Measurements from ENCODE around the gene ATP7B.
"Not testable (repeated sequence)": the region's sequence is repeated elsewhere in the genome, so short reads cannot be mapped to it uniquely, and the experiment has no call there.

The ATP7B gene

DNA sequence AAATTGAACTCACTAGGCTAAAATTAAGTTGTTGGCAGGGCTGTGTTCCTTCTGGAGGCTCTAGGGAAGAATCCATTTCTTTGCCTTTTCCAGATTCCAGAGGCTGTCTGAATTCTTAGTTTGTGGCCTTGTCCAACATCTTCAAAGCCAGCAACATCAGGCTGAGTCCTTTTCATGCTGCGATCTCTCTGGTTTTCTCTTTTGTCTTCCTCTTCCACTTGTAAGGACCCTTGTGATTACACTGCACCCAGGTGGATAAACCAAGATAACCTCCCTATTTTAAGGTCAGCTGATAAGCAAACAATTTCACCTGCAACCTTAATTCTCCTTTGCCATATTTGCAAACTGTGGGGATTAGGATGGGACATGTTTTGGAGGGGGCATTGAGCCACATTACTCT, 24.8 kb upstream of the ATP7B start:
- ChIA-PET POLR2A (ENCODE audit: low non-redundant PET) (no interaction called here), CTCF (no interaction called here)
- TF ChIP-seq, protein P1, sequence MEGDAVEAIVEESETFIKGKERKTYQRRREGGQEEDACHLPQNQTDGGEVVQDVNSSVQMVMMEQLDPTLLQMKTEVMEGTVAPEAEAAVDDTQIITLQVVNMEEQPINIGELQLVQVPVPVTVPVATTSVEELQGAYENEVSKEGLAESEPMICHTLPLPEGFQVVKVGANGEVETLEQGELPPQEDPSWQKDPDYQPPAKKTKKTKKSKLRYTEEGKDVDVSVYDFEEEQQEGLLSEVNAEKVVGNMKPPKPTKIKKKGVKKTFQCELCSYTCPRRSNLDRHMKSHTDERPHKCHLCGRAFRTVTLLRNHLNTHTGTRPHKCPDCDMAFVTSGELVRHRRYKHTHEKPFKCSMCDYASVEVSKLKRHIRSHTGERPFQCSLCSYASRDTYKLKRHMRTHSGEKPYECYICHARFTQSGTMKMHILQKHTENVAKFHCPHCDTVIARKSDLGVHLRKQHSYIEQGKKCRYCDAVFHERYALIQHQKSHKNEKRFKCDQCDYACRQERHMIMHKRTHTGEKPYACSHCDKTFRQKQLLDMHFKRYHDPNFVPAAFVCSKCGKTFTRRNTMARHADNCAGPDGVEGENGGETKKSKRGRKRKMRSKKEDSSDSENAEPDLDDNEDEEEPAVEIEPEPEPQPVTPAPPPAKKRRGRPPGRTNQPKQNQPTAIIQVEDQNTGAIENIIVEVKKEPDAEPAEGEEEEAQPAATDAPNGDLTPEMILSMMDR (conservative IDR thresholded peaks at IDR 0.05; ENCODE audit: low read depth) = no peak
- H3K27ac ChIP-seq = no peak overlapping the region
- no peak for DNase-seq (ENCODE audit: low spot score)

DNA sequence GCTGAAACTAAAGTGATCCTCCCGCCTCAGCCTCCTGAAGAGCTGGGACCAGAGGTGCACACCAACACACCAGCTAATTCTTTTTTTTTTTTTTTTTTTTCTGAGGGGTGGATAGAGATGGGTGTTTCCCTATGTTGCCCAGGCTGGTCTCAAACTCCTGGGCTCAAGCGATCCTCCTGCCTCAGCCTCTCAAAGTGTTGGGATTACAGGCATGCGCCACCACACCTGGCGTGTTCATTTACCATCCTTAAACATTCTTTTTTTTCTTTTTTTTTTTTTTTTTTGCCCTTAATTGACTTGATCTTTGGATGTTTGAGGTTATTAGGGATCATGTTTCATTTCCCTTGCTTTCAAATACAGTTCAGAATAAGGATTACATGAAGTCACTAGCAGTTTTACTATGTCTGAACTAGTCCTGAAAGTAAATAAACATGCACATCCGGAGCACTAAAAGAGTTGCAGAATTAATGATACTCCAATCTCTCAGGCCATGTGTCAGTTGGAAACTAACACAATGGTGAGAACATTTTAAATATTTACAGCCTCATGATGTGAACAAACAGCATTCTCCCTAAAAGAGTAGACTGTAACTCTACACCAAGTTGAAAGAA, 23.5 kb upstream of the ATP7B start:
- TF ChIP-seq, protein P1 (conservative IDR thresholded peaks at IDR 0.05; ENCODE audit: low read depth) = no peak
- no peak overlapping the region for H3K27ac ChIP-seq
- POLR2A ChIA-PET (ENCODE audit: low non-redundant PET) = no interaction called here
- no peak for DNase-seq (ENCODE audit: low spot score)
- CTCF ChIA-PET = no interaction called here

DNA sequence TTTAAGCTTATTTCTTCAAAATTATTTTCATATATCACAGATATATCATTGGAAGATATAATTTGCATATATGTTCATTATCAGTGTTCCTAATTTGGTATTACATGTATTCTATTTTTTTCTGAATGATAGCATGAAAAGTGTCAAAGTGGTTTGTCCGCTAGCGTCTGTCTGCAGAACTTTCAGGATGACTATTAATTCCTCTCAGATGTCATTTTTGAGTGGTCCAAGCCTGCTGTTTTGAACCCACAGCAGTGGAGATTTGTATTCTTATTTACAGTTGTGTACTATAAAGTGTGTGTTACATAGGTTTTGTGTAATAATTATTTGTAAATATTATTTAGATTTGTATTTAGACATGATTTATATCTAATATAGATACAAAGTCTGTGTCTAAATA, 21.8 kb upstream of the ATP7B start:
- TF ChIP-seq, protein P1 (conservative IDR thresholded peaks at IDR 0.05; ENCODE audit: low read depth) = no peak
- no peak overlapping the region for H3K27ac ChIP-seq
- ChIA-PET CTCF (no interaction called here), POLR2A (ENCODE audit: low non-redundant PET) (no interaction called here)
- DNase-seq (ENCODE audit: low spot score) = no peak

DNA sequence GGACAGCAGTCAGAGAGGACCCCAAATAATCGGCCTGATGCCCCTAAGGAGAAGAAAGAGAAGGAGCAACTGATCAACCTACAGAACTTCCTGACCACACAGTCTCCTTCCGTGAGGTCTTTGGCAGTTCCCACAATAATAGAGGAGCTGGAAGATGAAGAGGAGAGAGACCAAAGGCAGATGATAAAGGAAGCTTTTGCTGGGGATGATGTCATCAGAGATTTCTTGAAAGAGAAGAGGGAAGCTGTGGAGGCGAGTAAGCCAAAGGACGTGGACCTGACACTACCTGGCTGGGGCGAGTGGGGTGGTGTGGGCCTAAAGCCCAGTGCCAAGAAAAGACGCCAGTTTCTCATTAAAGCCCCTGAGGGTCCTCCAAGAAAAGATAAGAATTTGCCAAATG, 19.2 kb upstream of the ATP7B start:
- DNase-seq (ENCODE audit: low spot score); CTCF ChIA-PET; POLR2A ChIA-PET (ENCODE audit: low non-redundant PET); H3K27ac ChIP-seq: not testable (repeated sequence)

DNA sequence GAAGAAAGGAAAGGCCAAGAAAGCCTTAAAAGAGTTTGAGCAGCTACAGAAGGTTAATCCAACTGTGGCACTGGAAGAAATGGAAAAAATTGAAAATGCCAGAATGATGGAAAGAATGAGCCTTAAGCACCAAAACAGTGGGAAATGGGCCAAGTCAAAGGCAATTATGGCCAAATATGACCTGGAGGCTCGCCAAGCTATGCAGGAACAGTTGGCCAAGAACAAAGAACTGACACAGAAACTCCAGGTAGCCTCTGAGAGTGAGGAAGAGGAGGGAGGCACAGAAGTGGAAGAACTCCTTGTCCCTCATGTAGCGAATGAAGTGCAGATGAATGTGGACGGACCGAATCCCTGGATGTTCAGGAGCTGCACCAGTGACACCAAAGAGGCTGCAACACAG, 18.3 kb upstream of the ATP7B start:
- H3K27ac ChIP-seq = no peak overlapping the region
- CTCF ChIA-PET = interaction anchor here (0.7 kb wide), 1 partner anchor 97 kb away, joined by 6 read pairs; no protein-coding TSS in a partner anchor
- no peak for DNase-seq (ENCODE audit: low spot score)
- POLR2A ChIA-PET (ENCODE audit: low non-redundant PET) = no interaction called here
- TF ChIP-seq, protein P1 (conservative IDR thresholded peaks at IDR 0.05; ENCODE audit: low read depth) = no peak

DNA sequence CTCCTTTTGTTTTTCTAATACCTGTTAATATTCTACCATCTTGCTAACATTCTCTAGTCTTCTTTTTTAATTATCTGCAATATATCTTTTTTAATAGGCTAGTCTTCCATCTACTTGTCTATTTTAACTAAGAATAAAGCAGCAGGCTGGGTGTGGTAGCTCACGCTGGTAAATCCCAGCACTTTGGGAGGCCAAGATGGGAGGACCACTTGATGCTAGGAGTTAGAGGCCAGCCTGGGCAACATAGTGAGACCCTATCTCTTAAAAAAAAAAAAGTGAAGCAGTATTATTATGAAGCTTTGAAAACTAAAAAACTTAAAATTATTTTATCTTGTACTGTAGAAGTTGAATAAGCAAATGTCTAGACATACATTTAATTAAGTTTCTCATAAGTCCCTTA, 16.6 kb upstream of the ATP7B start:
- TF ChIP-seq, protein P1 (conservative IDR thresholded peaks at IDR 0.05; ENCODE audit: low read depth) = no peak

DNA sequence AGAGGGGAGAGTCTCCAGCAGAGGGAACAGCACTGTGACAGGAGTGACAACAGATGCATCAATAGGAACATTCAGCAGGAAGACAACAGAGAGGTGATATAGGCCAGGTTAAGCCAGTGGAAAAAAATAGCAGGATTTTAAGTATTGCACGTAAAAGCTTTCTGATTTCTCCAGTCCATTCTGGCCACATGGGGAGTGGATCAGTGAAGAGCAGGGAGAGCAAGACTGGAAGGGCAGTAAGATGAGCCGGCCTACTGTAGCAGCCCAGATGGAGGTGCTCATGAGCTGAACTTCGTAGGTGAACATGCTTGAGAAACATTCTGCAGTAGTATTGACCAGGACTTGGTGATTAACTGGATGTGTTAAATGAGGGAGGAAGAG, 15.0 kb upstream of the ATP7B start:
- ChIA-PET CTCF (interaction anchor here (0.7 kb wide), 1 partner anchor 61 kb away, joined by 4 read pairs; no protein-coding TSS in a partner anchor), POLR2A (ENCODE audit: low non-redundant PET) (no interaction called here)
- no peak for DNase-seq (ENCODE audit: low spot score)
- H3K27ac ChIP-seq = no peak overlapping the region
- TF ChIP-seq, protein P1 (conservative IDR thresholded peaks at IDR 0.05; ENCODE audit: low read depth) = no peak

More for the DNA sequence above, 16.6 kb upstream of the ATP7B start:
- H3K27ac ChIP-seq = no peak overlapping the region
- CTCF ChIA-PET = interaction anchor here (0.8 kb wide), 1 partner anchor 423 kb away, joined by 3 read pairs; no protein-coding TSS in a partner anchor
- no peak for DNase-seq (ENCODE audit: low spot score)
- POLR2A ChIA-PET (ENCODE audit: low non-redundant PET) = no interaction called here
